T47D (cell line): ENCODE results near the gene ARHGAP30.

Source experiments
- DNase-seq, 2 experiments: peaks; one replicate each; pipeline versions ENCODE4 v3.0.0 to v3.0.0-alpha.2; 2011 to 2012; ENCODE audit warnings: low read depth in 1 of 2, low spot score in 1 of 2
- JUND ChIP-seq: IDR thresholded peaks from 2 replicates; pipeline ENCODE4 v1.6.1; 2012; ENCODE audit warnings: low read depth
- in situ Hi-C: cut with HindIII; loops from 2 replicates; pipeline ENCODE4 v1.10.0; 2016; ENCODE audit warnings: low sequenced_read_pairs, low pct_unique_long_range_greater_than_20kb

The ARHGAP30 gene

GRCh38 chr1:161052899-161053298 is 16.8 kb downstream of the ARHGAP30 start:
- in situ Hi-C loops: no loop called here
- no peak for TF ChIP-seq JUND
- DNase-seq: no peak

- no peak for DNase-seq
- TF ChIP-seq JUND: no peak
- in situ Hi-C loops: no loop called here
These were observed 18.5 kb downstream of the ARHGAP30 start for GRCh38 chr1:161051219-161051618.

- in situ Hi-C loops: no loop called here
- no peak for TF ChIP-seq JUND
- no peak for DNase-seq
These were observed 20.6 kb downstream of the ARHGAP30 start for GRCh38 chr1:161048949-161049722.

GRCh38 chr1:161047436-161048420 is 22.0 kb downstream of the ARHGAP30 start:
- no peak for DNase-seq
- no peak for TF ChIP-seq JUND
- in situ Hi-C loops: no loop called here

- TF ChIP-seq JUND: no peak
- in situ Hi-C loops: no loop called here
These were observed 23.0 kb downstream of the ARHGAP30 start for GRCh38 chr1:161046605-161047228.

GRCh38 chr1:161045736-161046604 is 23.7 kb downstream of the ARHGAP30 start, which contains the start of gene USF1:
TSS of gene USF1 (minus strand) at chr1:161045977. CDS start at chr1:161043275, 2,702 bp downstream.
- TF ChIP-seq JUND: no peak
- in situ Hi-C loops: no loop called here
- peak; percentile 93 to 98 for DNase-seq

More at GRCh38 chr1:161046605-161047228, 23.0 kb downstream of the ARHGAP30 start:
- DNase-seq: no peak

- in situ Hi-C loops: no loop called here
- TF ChIP-seq JUND: no peak
- DNase-seq: peak; percentile 84 to 90
These were observed 24.6 kb downstream of the ARHGAP30 start for GRCh38 chr1:161044908-161045735.

- in situ Hi-C loops: no loop called here
- DNase-seq: no peak
- TF ChIP-seq JUND: no peak
These were observed 25.2 kb downstream of the ARHGAP30 start for GRCh38 chr1:161044535-161044907.

GRCh38 chr1:161039546-161039945 is 30.1 kb downstream of the ARHGAP30 start:
- no peak for DNase-seq
- TF ChIP-seq JUND: no peak
- in situ Hi-C loops: no loop called here

- in situ Hi-C loops: no loop called here
- peak in 1 of 2 experiments; percentile 39 for DNase-seq
- no peak for TF ChIP-seq JUND
These were observed 30.5 kb downstream of the ARHGAP30 start for GRCh38 chr1:161039154-161039545.
